ENCODE measurements around the gene ICAM2.

GRCh38 chr17:64065161-64065560 is 44.7 kb upstream of the ICAM2 start:
- no peak for TF ChIP-seq CTCF (IDR thresholded peaks at IDR 0.05; ENCODE audit: insufficient read depth, low read length, poor library complexity, severe bottlenecking)
- TF ChIP-seq EZH2phosphoT487 (conservative IDR thresholded peaks at IDR 0.05; ENCODE audit: low read length), result no peak
